SK-N-SH treated with all-trans-retinoic acid at 6 μM for 48 hours (cell line): ENCODE results near the gene LVRN.

Experiments
- ARNTL ChIP-seq: fragments of 450-650 bp; formaldehyde crosslinking; IDR thresholded peaks from 2 replicates; pipeline ENCODE4 v1.5.0; 2020; ENCODE audit warnings: low read depth, mild to moderate bottlenecking, moderate library complexity, borderline replicate concordance
- CREB5 ChIP-seq: fragments of 250-450 bp; sonication (Bioruptor Pico); IDR thresholded peaks from 2 replicates; pipeline ENCODE4 v1.5.1; 2020; ENCODE audit warnings: low read depth, mild to moderate bottlenecking, moderate library complexity
- ESRRG ChIP-seq: fragments of 250-450 bp; sonication (Bioruptor Pico); IDR thresholded peaks from 2 replicates; pipeline ENCODE4 v1.6.1; 2021; ENCODE audit warnings: mild to moderate bottlenecking
- POU6F1 ChIP-seq: fragments of 250-450 bp; sonication (Bioruptor Pico); IDR thresholded peaks from 2 replicates; pipeline ENCODE4 v1.8.0; 2021; ENCODE audit warnings: low read depth, mild to moderate bottlenecking, moderate library complexity, borderline replicate concordance
- RARB ChIP-seq: fragments of 250-450 bp; sonication (Bioruptor Pico); IDR thresholded peaks from 2 replicates; pipeline ENCODE4 v1.8.0; 2021; ENCODE audit warnings: mild to moderate bottlenecking, moderate library complexity
- SNAI2 ChIP-seq: fragments of 250-450 bp; sonication (Bioruptor Pico); IDR thresholded peaks from 2 replicates; pipeline ENCODE4 v1.5.0; 2020; ENCODE audit warnings: mild to moderate bottlenecking, moderate library complexity
- TOX ChIP-seq: fragments of 250-450 bp; sonication (Bioruptor Pico); IDR thresholded peaks from 2 replicates; pipeline ENCODE4 v1.8.0; 2021; ENCODE audit warnings: mild to moderate bottlenecking, moderate library complexity, borderline replicate concordance
- ZFP3 ChIP-seq: fragments of 250-450 bp; sonication (Bioruptor Pico); IDR thresholded peaks from 2 replicates; pipeline ENCODE4 v1.5.0; 2020; ENCODE audit warnings: mild to moderate bottlenecking, moderate library complexity
- ZFP30 ChIP-seq: fragments of 450-650 bp; formaldehyde crosslinking; IDR thresholded peaks from 2 replicates; pipeline ENCODE4 v1.5.0; 2022; ENCODE audit warnings: mild to moderate bottlenecking, moderate library complexity
- TF ChIP-seq, protein P1 (sequence below): fragments of 250-450 bp; sonication (Bioruptor Pico); IDR thresholded peaks from 2 replicates; pipeline ENCODE4 v1.5.0; 2020; ENCODE audit warnings: mild to moderate bottlenecking, moderate library complexity
- TF ChIP-seq, protein P2 (sequence below): fragments of 250-450 bp; sonication (Bioruptor Pico); IDR thresholded peaks from 2 replicates; pipeline ENCODE4 v1.8.0; 2020; ENCODE audit warnings: mild to moderate bottlenecking, moderate library complexity, borderline replicate concordance

DNA sequence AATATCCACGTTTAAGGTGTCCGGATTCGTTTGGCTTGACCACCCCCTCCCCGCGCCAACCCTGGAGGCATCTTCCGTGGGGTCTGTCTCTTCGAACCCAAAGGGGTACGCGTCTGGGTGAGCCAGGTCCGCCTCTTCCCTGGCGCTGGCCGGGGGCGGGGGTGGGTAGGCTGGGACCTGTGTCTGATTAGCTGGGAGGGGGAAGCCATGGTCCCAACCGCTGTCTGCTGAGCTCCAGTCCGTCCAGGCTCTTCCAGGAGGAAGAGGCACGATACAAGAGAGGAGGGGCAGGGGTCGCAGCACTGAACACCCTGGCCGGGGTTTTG lies at the start of gene LVRN:
- no peak for TF ChIP-seq SNAI2 (CRISPR knock-in tag)
- TF ChIP-seq CREB5 (CRISPR knock-in tag), result no peak
- TF ChIP-seq, protein P1, sequence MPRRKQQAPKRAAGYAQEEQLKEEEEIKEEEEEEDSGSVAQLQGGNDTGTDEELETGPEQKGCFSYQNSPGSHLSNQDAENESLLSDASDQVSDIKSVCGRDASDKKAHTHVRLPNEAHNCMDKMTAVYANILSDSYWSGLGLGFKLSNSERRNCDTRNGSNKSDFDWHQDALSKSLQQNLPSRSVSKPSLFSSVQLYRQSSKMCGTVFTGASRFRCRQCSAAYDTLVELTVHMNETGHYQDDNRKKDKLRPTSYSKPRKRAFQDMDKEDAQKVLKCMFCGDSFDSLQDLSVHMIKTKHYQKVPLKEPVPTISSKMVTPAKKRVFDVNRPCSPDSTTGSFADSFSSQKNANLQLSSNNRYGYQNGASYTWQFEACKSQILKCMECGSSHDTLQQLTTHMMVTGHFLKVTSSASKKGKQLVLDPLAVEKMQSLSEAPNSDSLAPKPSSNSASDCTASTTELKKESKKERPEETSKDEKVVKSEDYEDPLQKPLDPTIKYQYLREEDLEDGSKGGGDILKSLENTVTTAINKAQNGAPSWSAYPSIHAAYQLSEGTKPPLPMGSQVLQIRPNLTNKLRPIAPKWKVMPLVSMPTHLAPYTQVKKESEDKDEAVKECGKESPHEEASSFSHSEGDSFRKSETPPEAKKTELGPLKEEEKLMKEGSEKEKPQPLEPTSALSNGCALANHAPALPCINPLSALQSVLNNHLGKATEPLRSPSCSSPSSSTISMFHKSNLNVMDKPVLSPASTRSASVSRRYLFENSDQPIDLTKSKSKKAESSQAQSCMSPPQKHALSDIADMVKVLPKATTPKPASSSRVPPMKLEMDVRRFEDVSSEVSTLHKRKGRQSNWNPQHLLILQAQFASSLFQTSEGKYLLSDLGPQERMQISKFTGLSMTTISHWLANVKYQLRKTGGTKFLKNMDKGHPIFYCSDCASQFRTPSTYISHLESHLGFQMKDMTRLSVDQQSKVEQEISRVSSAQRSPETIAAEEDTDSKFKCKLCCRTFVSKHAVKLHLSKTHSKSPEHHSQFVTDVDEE (CRISPR knock-in tag), result no peak
- TF ChIP-seq ARNTL (CRISPR knock-in tag), result no peak
- no peak for TF ChIP-seq ZFP3 (CRISPR knock-in tag)
- TF ChIP-seq, protein P2, sequence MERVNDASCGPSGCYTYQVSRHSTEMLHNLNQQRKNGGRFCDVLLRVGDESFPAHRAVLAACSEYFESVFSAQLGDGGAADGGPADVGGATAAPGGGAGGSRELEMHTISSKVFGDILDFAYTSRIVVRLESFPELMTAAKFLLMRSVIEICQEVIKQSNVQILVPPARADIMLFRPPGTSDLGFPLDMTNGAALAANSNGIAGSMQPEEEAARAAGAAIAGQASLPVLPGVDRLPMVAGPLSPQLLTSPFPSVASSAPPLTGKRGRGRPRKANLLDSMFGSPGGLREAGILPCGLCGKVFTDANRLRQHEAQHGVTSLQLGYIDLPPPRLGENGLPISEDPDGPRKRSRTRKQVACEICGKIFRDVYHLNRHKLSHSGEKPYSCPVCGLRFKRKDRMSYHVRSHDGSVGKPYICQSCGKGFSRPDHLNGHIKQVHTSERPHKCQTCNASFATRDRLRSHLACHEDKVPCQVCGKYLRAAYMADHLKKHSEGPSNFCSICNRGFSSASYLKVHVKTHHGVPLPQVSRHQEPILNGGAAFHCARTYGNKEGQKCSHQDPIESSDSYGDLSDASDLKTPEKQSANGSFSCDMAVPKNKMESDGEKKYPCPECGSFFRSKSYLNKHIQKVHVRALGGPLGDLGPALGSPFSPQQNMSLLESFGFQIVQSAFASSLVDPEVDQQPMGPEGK (CRISPR knock-in tag), result no peak
- no peak for TF ChIP-seq TOX (CRISPR knock-in tag)
- no peak for TF ChIP-seq ZFP30 (CRISPR knock-in tag)
- TF ChIP-seq POU6F1, result no peak
- no peak for TF ChIP-seq RARB (CRISPR knock-in tag)
- TF ChIP-seq ESRRG (CRISPR knock-in tag), result no peak
